Epithelial cell of prostate (primary cell): ENCODE results near the gene BTBD9.

Experiments
- DNase-seq: peaks from one replicate; pipeline ENCODE4 v3.0.0-alpha.2; 2011; ENCODE audit warnings: low read depth, low spot score
- H3K27ac ChIP-seq: fragments of 450-650 bp; 2 replicates; pipeline ENCODE4 v1.5.1; 2017; ENCODE audit warnings: mild to moderate bottlenecking

The BTBD9 gene

DNA sequence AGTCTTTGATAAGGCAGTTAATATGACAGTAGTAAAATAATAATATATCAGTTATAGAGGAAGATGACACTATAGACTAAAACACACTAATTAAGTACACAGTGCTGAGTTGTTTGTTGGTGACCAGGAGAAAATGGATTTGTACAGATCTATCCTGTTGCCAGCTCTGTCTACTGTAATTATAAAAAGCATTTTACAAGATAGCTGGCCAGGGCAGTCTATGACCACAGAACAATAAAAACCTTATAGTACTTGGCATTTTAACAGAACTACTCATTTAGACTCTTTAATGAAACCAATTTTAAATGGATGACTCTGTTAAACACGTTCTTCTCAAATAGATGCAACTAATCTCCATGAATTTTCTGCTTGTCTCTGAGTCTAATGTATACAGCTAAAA lies 367.5 kb downstream of the BTBD9 start:
- H3K27ac ChIP-seq: no peak overlapping the region
- no peak for DNase-seq

- no peak for DNase-seq
- H3K27ac ChIP-seq: no peak overlapping the region
These were observed 368.6 kb downstream of the BTBD9 start for GRCh38 chr6:38271081-38271480.

DNA sequence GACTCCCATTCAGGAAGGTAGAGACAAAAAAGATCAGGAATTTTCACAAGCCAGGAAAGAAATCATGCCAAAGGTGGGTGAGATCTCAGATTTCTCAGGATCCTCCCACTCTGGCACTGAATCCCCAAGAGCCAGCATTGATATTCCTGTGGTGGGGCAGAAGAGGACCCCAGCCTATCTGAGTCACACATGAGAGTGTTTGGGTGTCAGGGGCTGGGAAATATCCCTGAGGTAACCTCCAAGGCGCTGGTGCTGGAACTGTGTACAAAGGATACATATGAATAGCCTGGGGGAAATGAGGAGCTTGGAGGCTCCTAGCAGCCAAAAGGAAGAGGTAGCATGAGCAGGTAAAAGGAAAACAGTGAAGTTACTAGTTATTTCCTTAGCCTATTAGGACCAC lies 369.4 kb downstream of the BTBD9 start:
- H3K27ac ChIP-seq: no peak overlapping the region
- no peak for DNase-seq

DNA sequence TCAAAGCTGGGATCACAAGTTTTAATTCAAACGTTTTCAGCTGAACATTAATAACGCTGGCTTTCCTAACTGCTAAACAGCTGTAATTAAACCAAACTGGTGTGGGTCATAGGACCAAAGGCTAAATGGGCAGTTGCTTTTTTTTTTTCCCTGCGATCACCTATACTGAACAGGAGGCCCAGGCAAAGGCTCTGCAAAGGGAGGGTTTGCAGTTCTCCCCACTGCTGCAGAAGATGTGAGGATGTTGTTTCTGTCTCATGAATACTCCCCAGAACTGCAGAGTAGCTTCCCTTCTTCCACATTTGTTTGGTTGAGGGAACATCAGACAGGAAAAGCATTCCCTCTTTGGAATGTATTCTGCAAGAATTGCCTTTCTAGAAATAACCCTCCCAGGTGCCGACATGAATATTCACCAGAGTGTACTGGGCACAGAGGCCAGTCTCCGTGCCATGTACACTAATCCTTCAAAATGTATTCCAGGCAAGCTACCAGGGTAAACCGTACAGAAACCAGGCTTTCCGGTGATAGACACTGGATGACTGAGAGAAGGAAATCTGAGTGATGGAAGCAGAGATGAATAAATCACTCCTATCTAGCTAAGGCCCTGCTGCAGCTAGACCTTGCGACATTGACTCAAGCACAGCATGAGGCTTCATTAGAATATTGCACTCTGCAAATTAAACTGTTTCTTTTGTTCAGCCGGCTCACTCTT lies 370.1 kb downstream of the BTBD9 start:
- H3K27ac ChIP-seq: no peak overlapping the region
- DNase-seq: no peak

DNA sequence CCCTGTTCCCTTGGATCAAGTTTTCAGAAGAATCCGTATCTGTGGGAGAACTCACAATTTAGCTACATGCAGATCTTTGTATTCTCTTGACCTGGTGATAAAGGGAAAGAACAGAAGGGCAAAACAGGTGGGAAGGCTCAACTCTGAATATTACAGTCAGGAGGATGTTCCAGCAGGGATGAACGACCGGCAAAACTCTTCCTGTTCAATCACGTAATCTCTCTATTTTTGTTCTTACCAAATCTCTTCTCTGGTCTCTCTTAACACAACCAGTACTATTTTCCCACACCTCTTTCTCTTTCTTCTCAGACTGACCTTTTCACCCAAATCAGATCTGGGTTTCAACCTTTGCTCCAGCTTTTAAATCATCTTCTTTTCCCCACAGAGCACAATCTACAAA lies 371.4 kb downstream of the BTBD9 start:
- DNase-seq: no peak
- no peak overlapping the region for H3K27ac ChIP-seq

DNA sequence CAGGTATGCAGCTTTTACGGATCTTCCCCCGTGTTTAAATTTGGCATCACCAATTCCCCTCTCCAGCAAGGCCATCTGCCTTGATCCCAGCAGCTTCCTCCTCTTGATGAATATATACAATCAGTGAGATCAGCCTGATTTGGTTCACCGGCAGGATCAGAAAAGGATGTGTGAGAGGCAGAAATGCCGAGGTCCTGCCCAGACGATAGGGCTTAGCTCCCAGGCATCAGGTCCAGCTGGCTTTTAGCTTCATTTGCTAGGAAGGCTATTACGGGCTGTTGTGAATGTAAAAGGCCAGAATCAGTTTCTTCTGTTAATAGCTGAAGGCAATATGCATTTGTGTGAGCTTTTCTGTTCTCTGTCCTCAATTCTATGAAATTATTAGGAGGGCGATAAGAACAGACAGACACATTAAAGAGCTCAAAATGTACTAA lies 372.8 kb downstream of the BTBD9 start:
- no peak overlapping the region for H3K27ac ChIP-seq
- DNase-seq: no peak

GRCh38 chr6:38264605-38265004 lies 375.1 kb downstream of the BTBD9 start:
- no peak for DNase-seq
- H3K27ac ChIP-seq: no peak overlapping the region

DNA sequence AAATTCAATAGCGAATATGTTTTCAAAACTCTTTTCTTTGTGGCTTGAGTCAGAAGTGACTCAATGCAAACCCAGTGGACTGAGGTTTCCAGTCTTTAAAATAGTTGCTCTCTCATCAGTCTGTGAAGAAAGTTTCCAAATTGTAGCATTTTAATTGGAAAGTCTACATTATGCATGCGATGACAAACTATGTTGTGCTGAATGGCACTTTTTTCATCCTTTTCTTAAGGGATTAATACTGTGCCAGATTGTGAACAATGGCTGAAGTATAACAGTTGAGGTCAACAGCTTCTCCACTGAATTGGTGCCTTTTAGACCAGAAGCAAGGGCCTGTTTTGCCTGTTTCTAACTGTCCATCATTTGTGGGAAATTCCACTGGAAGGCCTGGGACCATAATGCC lies 377.1 kb downstream of the BTBD9 start:
- H3K27ac ChIP-seq: peak overlapping the region; percentile 54
- DNase-seq: no peak

GRCh38 chr6:38262026-38262425 lies 377.7 kb downstream of the BTBD9 start:
- peak overlapping the region; percentile 54 for H3K27ac ChIP-seq
- no peak for DNase-seq

- DNase-seq: no peak
- H3K27ac ChIP-seq: peak overlapping the region; percentile 54
These were observed 378.1 kb downstream of the BTBD9 start for GRCh38 chr6:38261626-38262025.

GRCh38 chr6:38259736-38260135 lies 380.0 kb downstream of the BTBD9 start:
- DNase-seq: no peak
- peak overlapping the region; percentile 50 for H3K27ac ChIP-seq

DNA sequence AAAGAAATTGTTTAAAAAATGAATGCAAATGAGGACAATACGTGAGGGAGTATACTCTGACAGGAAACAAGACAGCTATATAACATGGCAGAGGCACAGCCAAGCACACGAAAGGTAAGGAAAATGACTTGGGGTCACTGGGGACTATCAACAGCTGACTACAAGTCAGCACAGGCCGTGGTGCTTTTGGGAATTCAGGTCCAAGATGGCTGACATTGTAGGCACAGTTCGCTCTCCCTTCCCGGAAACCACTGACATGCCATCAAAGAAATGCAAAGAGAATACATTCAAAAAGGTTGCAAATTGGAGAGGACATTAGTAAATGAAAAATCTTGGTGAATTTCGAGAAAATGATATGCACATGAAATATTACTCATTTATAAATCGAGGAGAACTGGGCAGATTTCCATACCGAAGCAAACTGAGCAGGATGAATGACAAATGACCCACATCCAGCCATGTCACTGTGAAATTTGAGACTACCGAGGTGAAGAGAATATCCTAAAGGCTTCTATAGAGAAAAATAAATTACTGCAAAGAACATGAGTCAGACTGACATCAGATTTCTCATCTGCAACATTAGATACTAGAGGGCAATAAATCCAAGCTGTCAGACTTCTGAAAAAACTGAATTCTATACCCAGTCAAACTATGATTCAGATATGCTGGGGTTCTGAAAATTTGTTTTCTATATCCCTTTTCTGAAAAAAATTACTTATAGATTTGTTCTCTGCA lies 391.1 kb downstream of the BTBD9 start:
- DNase-seq: no peak
- H3K27ac ChIP-seq: peak overlapping the region; percentile 5

DNA sequence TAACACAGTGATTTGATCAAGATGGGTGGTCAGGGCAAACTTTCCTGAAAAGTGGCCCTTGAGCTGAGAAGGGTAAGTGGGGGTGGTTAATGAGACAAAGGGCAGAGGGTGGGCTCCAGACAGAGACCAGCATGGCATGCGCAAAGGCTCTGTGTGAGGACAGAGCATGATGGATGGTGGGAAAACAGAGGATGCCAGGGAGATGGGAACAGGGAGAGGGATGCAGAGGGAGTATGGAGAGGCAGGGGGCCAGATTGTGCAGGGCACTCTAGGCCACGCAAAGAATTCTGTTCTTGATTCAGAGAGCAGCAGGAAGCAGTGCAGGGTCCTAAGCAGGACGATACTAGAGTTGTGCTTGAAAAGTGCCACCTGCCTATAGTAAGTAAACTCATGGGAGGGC lies 394.4 kb downstream of the BTBD9 start:
- DNase-seq: no peak
- H3K27ac ChIP-seq: no peak overlapping the region

DNA sequence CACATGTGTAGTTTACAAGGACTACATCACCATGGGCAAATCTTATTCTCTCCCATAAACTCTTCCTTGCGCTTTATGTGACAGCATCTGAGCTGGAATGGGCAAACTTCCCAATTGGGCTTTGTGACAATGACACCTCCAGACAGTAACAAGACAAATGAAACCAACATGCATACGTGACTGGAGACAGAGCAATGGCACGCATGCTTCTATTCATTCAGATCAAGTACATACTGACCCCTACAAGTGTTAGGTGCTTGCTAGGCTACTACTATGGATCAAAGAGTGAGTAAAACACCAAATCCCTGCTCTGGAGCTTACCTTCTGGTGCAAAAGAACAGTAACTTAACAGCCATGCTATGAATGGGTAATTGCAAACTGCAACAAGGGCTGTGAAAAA lies 394.9 kb downstream of the BTBD9 start:
- H3K27ac ChIP-seq: no peak overlapping the region
- no peak for DNase-seq

DNA sequence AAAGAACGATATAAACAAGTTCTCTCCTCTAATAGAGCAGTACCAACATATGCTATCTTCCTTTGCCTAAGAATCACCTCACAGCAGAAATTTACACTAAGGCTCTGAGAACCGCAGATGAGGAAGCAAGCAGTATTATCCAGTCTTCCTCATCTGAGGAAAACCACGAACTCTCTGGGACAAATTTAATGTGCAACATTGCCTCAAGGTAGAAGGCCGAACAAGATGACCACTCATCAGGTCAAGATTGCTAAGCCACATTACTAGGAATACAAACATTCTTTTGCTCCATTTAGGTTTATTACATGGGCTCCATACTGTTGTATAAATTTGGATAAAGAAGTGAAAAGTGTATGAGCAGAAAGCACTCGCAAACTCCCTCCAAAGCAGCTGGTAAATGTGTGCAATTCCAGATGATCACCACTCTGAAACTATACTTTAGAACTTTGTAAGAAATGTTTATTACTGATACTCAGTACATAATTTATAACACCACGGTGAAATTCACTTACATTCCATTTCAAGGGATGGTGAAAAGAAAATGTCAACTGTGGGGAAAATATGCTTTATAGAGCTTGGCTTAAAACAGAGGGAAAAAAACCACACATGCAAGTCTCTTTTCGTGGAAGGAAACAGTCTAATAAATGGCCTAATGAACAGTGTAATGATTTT lies 398.4 kb downstream of the BTBD9 start:
- no peak overlapping the region for H3K27ac ChIP-seq
- DNase-seq: no peak

GRCh38 chr6:38239719-38240451 lies 399.8 kb downstream of the BTBD9 start:
- no peak for DNase-seq
- no peak overlapping the region for H3K27ac ChIP-seq

DNA sequence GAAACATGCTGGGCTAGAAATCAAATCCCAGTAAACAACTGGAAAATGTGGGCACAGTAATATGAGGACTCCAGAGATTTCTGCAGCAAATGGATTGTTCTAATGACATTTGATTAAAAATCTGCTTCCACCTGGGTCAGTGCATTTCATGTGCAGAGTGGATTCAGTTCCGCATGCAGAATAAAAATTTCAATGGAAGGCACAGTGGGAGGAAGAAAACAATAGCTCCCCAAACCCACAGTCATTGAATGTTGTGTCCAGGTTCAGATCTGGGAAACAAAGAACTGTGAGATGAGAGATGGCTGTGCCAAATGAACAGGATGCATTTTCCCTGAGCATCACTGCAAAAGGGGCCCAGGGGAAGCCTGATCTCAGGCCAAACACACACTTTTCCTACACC lies 403.1 kb downstream of the BTBD9 start:
- DNase-seq: no peak
- H3K27ac ChIP-seq: no peak overlapping the region

DNA sequence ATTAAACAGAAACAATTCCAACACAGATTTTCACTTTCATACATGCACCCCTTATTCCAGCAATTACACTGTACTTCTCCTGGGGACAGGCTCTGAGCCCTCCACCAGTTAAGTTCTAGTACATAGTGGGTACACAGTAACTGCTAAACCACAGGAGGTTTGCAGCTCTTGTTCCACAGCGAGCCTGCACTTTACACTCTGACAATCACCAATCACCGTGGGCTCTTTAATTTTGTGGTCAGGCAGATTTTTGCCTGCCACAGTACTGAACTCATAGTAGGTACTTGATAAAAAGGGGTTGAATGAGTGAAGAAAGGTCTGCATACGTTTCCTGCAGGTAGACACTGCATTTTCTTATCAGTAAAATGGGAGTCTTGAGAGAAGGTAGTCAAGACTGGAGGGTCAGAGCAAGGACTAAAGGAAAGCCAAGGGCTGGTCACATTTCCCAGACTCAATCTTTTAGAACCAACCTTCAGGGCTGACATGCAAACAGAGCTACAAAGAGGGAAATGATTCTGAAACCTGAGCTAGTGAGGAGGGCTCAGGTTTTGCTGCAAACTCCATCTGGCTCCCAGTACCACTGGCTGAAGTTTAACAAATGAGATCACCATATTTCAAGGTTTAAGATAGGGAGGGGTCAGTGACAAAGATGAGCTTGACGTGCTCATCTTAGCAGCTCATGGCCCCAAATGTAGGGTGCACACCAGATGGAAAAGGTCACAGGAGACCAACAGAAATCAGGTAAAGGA lies 404.6 kb downstream of the BTBD9 start:
- no peak for DNase-seq
- H3K27ac ChIP-seq: no peak overlapping the region

GRCh38 chr6:38234141-38234540 lies 405.6 kb downstream of the BTBD9 start:
- no peak for DNase-seq
- no peak overlapping the region for H3K27ac ChIP-seq

DNA sequence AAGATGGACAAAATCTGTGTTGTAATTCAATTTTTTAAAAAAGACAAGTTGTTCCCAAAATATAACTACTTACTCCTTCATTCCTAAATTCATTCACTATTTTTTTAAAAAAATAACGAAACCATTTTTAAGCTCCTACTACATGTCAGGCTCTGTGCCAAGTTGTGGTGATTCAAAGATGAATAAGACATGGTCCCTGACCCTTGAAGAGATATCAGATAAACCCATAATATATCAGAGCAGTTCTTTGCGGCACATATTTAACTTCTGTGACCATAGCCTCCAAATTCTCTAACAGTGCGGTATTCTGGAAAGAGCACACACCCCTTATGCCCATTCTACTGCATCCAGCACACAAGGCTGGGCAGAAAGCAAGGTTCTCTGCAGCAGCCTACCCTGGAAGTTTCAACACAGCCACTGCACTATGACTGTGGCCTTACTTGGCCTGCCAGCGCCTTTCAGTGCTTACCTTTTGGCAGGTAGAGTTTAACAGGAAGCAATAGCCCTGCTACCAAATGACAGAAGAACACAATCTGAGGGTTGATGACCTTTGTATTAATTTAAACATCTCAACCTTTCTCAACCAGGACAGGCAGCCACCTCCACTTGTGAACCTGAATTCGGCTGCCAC lies 406.5 kb downstream of the BTBD9 start:
- no peak overlapping the region for H3K27ac ChIP-seq
- no peak for DNase-seq
